DOHH2 (cell line): ENCODE results near the gene SPECC1L.

Source experiments
- EZH2phosphoT487 ChIP-seq: fragments of 200-600 bp; sonication (generic); IDR thresholded peaks from 2 replicates; pipeline ENCODE4 v1.6.1; 2017; ENCODE audit warnings: borderline replicate concordance, mild to moderate bottlenecking, antibody characterized with exemption, low read length, moderate library complexity, mixed read lengths
- TF ChIP-seq, protein P1 (sequence below): fragments of 200-600 bp; sonication (generic); IDR thresholded peaks from one replicate; pipeline ENCODE4 v1.5.1; 2014; ENCODE audit warnings: antibody characterized with exemption, mild to moderate bottlenecking, low read depth, low read length; ENCODE audit not compliant: poor library complexity, severe bottlenecking

DNA sequence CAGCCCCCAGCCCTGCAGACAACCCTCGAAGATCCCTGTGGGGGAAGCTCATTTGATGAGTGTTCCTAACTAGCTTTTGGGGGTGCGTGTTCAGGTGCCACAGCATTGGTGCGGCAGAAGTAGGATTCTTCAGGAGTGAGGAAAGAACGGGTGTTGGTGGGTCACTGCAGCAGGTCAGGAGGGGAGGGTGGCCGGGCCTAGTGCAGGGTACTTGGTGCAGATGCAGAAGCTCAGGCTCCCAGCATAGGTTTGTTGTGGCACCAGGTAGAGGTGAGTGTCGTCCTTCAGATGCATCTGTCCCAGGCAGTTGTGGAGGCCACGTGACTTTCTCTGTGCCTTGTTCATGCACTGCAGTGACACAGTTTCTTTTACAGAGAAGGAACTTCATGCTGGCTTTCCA lies 141.6 kb downstream of the SPECC1L start:
- TF ChIP-seq, protein P1, sequence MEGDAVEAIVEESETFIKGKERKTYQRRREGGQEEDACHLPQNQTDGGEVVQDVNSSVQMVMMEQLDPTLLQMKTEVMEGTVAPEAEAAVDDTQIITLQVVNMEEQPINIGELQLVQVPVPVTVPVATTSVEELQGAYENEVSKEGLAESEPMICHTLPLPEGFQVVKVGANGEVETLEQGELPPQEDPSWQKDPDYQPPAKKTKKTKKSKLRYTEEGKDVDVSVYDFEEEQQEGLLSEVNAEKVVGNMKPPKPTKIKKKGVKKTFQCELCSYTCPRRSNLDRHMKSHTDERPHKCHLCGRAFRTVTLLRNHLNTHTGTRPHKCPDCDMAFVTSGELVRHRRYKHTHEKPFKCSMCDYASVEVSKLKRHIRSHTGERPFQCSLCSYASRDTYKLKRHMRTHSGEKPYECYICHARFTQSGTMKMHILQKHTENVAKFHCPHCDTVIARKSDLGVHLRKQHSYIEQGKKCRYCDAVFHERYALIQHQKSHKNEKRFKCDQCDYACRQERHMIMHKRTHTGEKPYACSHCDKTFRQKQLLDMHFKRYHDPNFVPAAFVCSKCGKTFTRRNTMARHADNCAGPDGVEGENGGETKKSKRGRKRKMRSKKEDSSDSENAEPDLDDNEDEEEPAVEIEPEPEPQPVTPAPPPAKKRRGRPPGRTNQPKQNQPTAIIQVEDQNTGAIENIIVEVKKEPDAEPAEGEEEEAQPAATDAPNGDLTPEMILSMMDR, result no peak
- TF ChIP-seq EZH2phosphoT487, result no peak
